GM11168 (cell line): ENCODE results near the gene TRAF3IP1.

Source experiments
- in situ Hi-C: fragments of 300-500 bp; cut with MboI; formaldehyde crosslinking; loops from one replicate; pipeline ENCODE4 v1.12.0; 2022; ENCODE audit warnings: low sequenced_read_pairs; ENCODE audit not compliant: unreplicated experiment

Gene TRAF3IP1

DNA sequence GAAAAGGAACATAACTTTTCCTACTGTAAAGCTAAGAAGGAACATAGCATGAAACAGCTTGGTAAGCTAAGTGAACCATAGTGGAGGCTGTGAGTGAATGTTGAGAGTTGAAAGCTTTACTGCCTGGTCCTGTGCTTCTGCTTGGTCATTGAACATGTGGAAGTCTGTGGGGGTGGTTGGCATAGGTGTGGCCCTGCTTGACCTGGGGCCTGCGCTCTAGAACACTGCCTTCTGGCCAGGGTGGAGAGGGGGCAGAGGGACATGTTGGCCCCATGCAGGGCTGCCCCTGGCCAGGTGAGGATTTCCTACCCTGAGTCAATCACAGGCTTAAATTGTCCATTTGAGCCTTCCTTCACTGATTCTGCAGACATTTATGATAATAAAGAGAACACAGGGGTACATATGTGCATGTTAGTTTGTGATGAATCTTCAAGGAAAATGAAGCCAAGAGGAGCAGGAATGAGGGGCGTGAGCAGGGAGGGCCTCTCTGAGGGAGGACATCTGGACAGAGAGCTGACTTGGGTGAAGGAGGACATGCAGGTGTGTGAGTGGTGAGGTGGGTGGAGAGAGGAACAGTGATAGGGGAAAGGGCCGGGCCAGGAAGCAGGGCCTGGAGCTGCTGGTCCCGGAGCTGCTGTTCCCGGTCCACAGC is 16.6 kb downstream of the TRAF3IP1 start:
- in situ Hi-C loops = no loop called here

DNA sequence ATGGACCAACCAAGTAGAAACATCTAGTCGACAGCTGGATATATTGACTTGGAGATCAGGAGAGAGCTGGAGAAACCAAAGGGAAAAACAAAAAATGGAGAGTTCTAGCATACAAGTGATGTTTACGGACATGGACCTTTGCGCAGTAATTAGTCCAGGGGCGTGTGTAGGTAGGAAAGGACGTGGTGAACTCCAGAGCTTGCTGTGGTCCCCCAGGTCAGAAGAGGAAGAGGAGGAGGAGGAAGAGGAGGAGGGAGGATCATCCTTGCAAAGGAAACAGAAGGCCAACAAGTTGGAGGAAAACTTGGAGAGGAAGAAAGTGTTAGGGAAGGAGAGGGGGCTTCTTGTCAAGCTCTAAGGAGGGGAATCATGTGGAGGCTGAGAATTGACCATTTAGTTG is 17.5 kb downstream of the TRAF3IP1 start:
- in situ Hi-C loops = no loop called here

DNA sequence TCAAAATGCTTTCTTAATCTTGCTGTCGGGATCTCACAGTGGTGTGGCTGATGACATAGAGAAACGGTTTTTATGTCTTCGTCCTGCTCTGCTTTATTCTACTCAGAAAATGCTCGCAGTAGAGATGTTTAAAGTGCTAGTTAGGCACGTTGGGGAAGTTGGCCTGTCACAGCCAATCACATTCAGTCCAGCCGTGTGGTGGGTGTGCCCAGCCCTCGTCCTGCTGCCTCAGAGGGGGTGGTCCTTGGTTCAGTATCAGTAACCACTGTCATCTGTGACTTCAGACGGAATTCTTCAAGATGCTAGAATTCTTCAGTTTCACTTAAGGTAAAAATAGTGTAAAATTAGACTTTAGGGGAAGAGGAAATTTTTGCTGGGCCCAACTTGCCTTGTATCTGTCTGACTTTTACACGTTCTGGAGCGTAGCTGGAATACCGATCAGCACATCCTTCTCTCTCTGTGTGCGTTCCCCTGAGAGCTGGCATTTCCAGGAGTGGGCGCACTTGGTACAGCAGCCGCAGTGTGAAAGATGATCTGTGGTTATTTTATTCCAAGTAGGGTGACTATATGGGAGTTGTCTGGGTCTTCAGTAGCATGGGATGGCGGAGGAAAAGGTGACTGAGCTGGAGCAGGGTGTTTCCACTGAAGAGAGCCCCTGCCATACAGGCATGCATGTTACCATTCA is 18.5 kb downstream of the TRAF3IP1 start:
- in situ Hi-C loops = no loop called here

DNA sequence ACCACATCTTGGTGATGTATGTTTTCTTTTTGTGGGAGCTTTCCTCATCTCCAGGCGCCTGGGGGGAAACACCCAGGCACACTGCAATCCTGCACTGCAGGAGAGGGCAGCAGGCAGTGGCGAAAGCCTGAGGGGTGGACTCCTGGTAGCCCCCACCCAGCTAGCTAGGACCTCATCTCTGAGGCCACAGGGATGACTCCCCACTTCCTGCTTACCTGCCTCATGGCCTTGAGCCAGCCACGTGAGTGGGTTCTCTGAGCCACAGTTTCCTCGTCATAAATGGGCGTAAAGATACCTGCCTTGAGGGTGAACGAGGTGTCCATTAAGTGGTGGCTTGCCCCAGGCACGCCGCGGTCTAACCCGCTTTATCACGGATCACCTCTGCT is 19.1 kb downstream of the TRAF3IP1 start:
- in situ Hi-C loops = no loop called here

DNA sequence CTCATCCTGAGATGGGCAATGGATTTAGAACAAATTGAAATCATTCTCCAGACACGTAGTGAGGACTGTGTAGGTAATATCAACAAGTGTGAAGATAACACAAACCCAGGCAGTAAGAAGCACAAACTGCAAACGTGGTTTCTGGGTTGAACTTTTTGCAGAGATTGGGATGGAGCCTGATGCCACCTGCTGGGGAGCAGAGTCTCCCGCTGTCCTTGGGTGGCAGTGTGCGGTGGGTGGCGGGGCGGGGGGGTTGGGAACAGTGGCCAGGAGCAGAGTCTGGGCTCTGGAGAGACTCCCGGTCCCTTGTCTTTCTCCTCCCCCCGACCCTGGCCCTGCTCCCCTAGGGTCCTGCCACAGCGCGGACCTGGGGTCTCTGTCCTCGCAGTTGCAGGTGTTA is 19.5 kb downstream of the TRAF3IP1 start:
- in situ Hi-C loops = no loop called here

DNA sequence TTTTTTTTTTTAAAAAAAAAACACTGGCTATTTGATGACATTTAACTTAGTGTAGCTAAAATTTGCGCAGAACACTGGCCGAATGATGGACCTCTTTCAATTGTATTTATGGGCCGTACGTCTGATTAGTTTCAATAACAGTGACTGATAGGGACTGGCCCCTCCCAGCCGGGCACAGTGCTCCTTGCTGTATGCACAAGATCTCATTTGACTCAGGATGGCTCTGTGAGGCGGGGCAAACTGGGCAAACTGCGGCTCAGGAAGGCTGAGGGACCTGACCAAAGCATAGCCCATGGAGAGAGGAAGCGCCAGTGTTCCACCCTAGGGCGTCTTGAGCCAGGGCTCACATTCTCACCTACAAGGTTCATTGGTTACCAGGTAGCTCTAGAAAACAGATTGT is 21.2 kb downstream of the TRAF3IP1 start:
- in situ Hi-C loops = no loop called here

DNA sequence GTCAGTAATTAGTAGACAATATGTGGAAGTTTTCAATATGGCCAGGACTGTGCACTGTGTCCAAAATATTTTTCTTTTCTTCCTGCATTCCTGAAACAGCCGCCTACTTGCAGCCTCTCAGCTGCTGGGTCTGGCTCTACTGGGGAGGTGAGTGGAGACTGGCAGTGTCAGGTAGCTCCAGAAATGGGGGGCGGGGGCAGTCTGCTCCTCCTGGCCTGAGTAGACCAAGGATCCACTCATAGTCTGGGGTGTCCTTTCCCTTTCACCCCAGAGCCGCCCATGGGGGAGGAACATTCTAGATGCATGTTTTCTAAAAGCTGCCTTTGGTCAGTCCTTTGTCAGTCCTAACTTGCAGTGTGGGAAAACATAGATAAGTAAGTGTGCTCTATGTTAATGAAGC is 23.7 kb downstream of the TRAF3IP1 start:
- in situ Hi-C loops = no loop called here

DNA sequence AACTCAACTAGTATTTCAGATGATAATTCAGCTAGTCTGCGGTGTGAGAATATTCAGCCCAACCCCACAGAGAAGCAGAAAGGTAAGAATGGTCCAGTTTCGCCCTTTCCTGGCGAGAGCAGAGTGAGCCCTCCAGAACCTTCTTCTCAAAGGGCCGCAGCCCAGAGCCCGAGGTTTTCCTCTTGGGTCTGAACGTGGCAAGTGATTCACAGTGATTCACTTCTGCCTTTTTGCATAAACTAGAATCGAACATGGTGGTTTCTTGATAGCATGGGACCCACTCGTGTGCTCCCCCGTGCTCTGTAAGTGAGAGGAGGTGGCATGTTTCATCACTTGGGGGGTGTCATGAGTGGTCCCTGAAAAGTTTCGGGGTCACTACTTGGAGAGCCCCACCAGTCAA is 24.2 kb downstream of the TRAF3IP1 start:
- in situ Hi-C loops = no loop called here

DNA sequence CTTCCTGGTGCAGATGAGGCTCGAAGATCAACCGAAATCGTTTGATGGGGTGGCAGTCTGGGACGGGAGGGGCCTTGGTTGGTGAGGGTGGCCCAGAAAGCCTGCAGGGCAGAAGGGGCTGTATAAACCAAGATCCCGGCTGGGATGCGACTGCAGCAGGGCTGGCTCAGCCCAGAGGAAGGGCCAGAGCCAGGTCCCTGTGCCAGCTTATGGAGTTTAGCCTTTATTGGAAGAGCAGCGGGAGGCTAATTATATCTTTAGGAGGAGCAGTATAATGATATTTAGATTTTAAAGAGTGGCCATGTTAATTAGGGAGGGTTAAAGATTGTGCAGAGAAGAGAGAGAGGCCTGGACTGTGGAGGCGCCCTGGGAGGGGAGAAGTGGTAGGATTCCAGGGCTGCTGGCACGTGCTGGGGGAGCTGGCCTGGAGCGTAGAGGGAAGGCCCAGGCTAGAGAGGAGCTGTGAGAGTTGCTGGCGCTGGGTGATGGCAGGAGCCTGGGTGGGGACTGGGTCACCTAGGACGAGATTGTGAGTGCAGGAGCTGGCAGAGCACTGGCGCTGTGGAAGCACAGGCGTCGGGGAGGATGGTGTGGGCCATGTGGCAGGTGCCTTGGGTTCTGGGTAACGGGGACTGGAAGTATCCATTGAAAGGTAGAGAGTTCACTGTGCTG is 25.1 kb downstream of the TRAF3IP1 start:
- in situ Hi-C loops = no loop called here

DNA sequence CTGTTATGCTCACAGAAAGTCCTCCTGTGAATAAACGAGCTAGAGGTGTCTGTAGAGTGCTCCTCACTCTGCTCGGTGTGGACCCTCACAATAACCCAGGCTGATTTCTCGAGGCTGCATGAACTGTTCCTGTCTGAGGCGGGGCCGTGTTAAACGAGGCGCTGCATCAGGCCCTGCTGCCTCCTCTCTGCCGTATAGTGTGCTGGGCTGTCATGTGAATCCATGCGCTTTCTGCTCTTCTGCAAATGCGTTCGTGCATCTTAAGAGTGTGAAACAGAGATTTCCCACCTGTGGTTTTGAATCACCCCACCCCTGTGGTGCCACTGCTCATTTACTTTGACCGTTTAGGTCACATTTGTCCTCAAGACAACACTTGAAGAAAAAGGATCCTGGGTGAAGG is 26.2 kb downstream of the TRAF3IP1 start:
- in situ Hi-C loops = no loop called here

DNA sequence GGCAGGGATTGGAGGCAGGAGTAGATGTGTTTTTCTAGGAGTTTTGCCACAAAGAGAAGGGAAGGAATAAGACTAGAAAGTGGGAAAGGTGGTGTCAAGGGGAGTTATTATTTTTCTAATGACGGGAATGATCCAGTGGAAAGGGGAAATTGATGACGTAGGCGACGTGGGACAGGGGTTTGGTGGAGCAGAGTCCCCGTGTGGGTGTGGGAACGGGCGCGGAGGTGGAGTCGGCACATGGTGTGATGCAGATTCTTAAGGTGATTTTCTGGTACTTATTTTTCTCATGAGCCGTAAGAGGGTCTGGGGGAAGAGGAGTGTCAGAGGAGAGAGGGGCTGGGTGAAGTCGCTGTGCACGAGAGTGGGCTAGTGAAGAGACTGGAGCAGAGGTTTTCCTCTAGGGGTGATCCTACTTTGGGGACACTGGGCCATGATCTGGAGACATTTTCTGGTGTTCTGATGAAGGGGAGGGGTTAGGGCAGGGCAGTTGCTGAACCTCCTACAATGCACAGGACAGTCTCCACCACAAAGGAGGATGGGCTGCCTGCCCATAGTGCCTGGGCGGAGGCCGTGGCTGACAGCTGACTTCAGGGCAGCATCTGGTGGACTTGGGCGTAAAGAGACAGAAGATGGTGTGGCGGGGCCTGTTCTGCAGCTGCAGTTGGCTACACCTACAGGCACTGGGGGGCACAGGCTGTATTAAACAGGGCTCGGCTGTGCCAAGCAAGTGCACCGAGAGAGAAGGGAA is 30.0 kb downstream of the TRAF3IP1 start:
- in situ Hi-C loops = loop anchor here (25.0 kb wide), 1 partner anchor 437 kb away; no protein-coding TSS in a partner anchor

DNA sequence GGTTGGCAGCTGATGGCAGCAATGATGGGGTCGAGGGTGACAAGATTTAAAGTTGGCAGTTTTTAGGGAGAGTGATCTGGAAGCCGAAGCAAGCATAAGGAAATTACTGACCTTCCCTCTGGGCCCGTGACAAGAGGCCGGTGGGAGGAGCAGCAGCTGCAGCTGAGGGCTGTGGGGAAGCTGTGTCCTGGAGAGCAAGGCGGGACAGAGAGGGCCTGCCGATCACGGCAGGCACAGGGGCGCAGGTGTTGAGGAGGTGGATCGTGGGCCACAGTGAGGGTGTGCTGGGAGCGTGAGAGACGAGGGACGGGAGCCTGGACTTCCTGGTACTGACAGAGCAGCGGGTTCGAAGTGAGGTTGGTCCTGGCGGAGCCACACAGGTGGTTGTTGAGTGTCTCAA is 31.0 kb downstream of the TRAF3IP1 start:
- in situ Hi-C loops = loop anchor here (25.0 kb wide), 1 partner anchor 436 kb away; no protein-coding TSS in a partner anchor

DNA sequence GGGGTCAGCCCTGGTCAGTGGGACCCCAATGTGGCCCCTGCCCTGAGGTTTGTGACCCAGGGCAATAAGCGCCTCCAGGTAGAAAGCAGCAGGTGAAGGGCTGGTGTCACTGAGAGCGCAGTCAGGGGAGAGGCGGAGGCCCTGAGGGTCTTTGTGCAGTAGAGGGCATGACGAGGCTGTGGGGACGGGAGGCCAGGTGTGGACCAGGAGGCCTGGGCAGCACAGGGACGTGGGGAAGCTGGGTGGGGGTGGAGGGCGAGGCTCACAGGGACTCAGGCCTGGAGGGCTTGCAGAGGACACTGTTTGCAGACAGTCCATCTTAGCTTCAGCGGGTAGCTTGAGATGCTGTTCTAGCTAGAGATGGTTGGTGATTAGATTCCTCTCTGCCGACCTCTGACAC is 32.0 kb downstream of the TRAF3IP1 start:
- in situ Hi-C loops = loop anchor here (25.0 kb wide), 1 partner anchor 435 kb away; no protein-coding TSS in a partner anchor

DNA sequence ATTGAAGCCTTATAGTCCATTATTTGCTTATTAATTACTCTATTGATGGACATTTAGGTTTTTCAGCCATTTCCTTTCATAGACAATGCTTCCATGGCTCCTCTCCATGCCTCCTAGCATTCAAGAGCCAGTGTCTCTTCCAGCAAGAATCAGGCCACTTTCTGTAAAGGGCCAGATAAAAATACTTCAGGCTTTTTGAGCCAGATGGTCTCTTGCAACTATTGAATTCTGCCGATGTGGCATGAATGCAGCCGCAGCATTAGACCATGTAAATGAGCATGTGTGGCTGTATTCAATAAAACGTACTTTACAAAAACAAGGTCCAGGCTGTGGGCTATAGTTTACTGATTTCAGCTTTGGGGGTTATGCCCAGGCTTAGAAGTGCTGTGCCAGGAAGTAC is 38.5 kb downstream of the TRAF3IP1 start:
- in situ Hi-C loops = loop anchor here (25.0 kb wide), 1 partner anchor 429 kb away; no protein-coding TSS in a partner anchor

DNA sequence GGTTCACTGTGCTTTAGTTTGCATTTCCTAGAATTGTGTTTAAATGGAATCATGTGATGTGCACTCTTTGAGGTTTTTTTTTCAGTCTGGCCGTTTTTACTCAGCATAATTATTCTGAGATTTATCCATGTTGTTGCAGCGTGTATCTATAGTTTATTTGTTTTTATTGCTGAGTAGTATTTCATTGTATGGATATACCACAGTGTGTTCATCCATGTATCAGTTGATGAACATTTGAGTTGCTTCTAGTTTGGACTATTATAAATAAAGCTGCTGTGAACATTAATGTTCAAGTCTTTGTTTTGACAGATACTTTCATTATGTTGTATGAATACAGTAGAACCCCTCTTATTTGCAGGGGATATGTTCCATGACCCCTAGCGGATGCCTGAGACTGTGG is 39.1 kb downstream of the TRAF3IP1 start:
- in situ Hi-C loops = loop anchor here (25.0 kb wide), 1 partner anchor 428 kb away; no protein-coding TSS in a partner anchor

DNA sequence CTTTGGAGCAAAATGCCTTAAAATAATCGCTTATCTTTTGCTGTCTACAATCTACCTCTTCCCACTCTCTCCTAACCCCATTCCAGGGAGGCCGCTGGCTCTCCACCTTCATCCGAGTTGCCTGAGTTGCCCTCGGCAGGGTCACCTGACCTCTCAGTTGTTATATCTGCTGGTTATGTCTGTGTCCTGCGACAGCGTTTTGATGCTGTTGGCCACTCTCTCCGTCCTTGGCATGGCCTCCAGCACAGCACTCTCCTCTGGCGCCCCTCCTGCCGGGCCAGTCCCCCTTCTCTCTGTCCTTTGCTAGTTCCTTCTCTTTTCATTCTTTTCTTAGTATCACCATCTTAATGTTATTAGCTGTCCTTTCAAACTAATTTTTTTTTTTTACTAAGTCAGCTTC is 41.6 kb downstream of the TRAF3IP1 start:
- in situ Hi-C loops = loop anchor here (25.0 kb wide), 1 partner anchor 425 kb away; no protein-coding TSS in a partner anchor

DNA sequence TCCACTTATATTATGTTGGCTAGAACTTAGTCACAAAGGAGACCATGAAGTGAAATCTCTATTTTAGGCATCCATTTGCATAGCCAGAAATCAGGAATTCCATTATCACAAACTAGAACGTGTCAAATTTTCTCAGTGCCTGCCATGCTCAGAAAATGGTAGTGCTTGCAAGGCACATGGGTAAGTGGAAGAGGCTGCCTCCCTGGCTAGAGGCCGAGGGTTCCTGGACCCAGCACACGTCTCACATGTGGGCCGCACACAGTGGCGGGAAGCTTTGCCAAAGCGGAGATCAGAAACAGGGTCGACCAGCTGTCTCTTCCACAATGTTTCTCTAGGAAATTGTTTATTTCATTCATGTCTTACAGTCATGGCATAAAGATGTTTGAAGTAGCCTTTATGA is 42.3 kb downstream of the TRAF3IP1 start:
- in situ Hi-C loops = loop anchor here (25.0 kb wide), 1 partner anchor 425 kb away; no protein-coding TSS in a partner anchor

DNA sequence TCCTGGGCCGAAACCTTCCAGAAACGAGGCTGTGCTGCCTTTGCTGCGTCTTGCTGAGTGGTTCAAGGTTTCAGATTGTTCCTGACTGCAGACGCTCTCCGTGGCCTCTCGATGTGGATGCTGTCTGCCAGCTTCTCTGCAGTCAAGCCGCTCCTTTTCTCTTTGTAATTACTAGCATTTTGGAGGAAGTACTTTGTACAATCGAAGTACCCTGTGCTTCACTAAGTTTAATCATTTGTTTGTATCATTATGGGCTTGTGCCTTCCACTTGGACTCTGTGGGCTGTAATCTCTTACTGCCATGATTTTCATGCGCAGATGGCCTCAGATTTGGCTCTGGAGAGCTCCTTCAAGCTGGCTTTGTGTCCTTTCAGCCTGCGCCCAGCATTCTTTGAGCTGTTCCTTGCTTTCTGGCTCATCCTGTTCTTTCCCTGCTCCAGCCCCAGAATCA is 49.3 kb downstream of the TRAF3IP1 start:
- in situ Hi-C loops = loop anchor here (25.0 kb wide), 1 partner anchor 418 kb away; no protein-coding TSS in a partner anchor

DNA sequence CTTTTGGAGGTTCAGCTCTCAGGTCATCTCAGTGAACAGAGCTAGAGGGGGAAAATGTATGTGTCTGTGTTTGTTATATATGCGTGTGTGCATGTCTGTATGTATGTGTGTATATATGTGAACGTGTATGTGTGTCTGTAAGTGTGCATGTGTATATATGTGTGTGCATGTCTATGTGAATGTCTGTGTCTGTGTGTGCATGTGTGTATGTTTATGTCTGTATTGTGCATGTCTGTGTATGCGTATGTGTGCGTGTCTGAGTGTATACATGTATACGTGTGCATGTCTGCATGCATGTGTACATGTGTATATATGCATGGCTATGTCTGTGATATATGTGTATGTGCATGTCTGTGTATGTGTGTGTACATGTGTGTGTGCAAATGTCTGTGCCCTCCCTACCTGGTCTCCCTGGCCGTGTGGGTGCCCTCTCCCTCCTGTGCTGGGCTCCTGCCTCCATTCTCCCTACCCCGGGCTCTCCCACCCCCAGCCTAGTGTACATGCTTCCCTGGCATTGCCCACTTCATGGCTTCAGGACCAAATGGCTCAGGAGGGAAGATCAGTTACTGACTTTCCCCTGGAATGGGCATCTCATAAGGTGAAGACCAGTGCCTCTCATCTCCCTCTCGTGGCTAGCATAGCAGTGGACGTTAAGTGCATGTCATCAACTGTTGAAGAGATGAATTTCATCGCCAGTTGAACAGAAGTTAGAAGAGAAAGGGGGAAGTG is 49.9 kb downstream of the TRAF3IP1 start:
- in situ Hi-C loops = loop anchor here (25.0 kb wide), 1 partner anchor 417 kb away; no protein-coding TSS in a partner anchor
